Liver (tissue), 9 donors: ENCODE data around the gene PITRM1. TPM values are rescaled to one million over a fixed set of nuclear protein-coding genes. Genes with fewer than 3 reads are reported as not detected.
A peak's percentile ranks its signal among the peaks of the same experiment; 100 is the strongest.

Experiments
- DNase-seq: peaks from one replicate; pipeline ENCODE4 v3.0.0-alpha.2; 2017; ENCODE audit warnings: low spot score
- H3K27ac ChIP-seq, 2 donors: one replicate each; pipeline ENCODE4 v1.7.0; 2013; ENCODE audit warnings: inconsistent platforms in 2 of 2, low read length in 2 of 2, control low read depth in 1 of 2, low read depth in 1 of 2, mild to moderate bottlenecking in 1 of 2
- H3K27me3 ChIP-seq, 4 donors: one replicate each; pipeline versions ENCODE4 v1.6.1 to v1.7.0; 2013; ENCODE audit warnings: low read length in 3 of 4, inconsistent platforms in 1 of 4, mild to moderate bottlenecking in 1 of 4, moderate library complexity in 1 of 4; ENCODE audit not compliant: control insufficient read depth in 4 of 4, insufficient read depth in 4 of 4
- H3K36me3 ChIP-seq, 4 donors: one replicate each; pipeline versions ENCODE4 v1.6.1 to v1.7.0; 2013; ENCODE audit warnings: low read length in 3 of 4, mild to moderate bottlenecking in 3 of 4, low read depth in 1 of 4, moderate library complexity in 1 of 4; ENCODE audit not compliant: control insufficient read depth in 4 of 4, insufficient read depth in 3 of 4
- H3K4me1 ChIP-seq, 4 donors: one replicate each; pipeline versions ENCODE4 v1.6.1 to v1.7.0; 2013; ENCODE audit warnings: low read length in 3 of 4, mild to moderate bottlenecking in 3 of 4, moderate library complexity in 1 of 4; ENCODE audit not compliant: control insufficient read depth in 4 of 4, insufficient read depth in 4 of 4
- H3K4me3 ChIP-seq, 3 donors: one replicate each; pipeline versions ENCODE4 v1.6.1 to v1.7.0; 2013; ENCODE audit warnings: low read length in 3 of 3, control low read depth in 1 of 3, low read depth in 1 of 3, mild to moderate bottlenecking in 1 of 3
- H3K9ac ChIP-seq, 2 donors: one replicate each; pipeline ENCODE4 v1.7.0; 2013; ENCODE audit warnings: low read length in 2 of 2, mild to moderate bottlenecking in 2 of 2, moderate library complexity in 2 of 2, control low read depth in 1 of 2, low read depth in 1 of 2
- H3K9me3 ChIP-seq, 4 donors: one replicate each; pipeline versions ENCODE4 v1.6.1 to v1.7.0; 2013; ENCODE audit warnings: low read length in 3 of 4; ENCODE audit not compliant: control insufficient read depth in 4 of 4
- ATF3 ChIP-seq: IDR thresholded peaks from 2 replicates; pipeline ENCODE4 v1.6.1; 2016; ENCODE audit warnings: antibody characterized with exemption
- EGR1 ChIP-seq, 2 donors: IDR thresholded peaks; 2 replicates each; pipeline ENCODE4 v1.6.1; 2016 to 2018; ENCODE audit warnings: antibody characterized with exemption in 2 of 2, low read depth in 2 of 2
- FOXA2 ChIP-seq: IDR thresholded peaks from 2 replicates; pipeline ENCODE4 v1.6.1; 2016; ENCODE audit warnings: antibody characterized with exemption
- GABPA ChIP-seq, 2 donors: IDR thresholded peaks in 1 of 2; conservative IDR thresholded peaks in 1 of 2; 2 replicates each; pipeline ENCODE4 v1.6.1; 2016; ENCODE audit warnings: antibody characterized with exemption in 2 of 2, mild to moderate bottlenecking in 1 of 2, moderate library complexity in 1 of 2
- HNF4G ChIP-seq: IDR thresholded peaks from 2 replicates; pipeline ENCODE4 v1.6.1; 2016; ENCODE audit warnings: antibody characterized with exemption
- JUND ChIP-seq, 2 donors: IDR thresholded peaks; 2 replicates each; pipeline ENCODE4 v1.6.1; 2016; ENCODE audit warnings: antibody characterized with exemption in 2 of 2
- MAX ChIP-seq: IDR thresholded peaks from 2 replicates; pipeline ENCODE4 v1.6.1; 2016; ENCODE audit warnings: antibody characterized with exemption
- NR2F2 ChIP-seq: IDR thresholded peaks from 2 replicates; pipeline ENCODE4 v1.6.1; 2016; ENCODE audit warnings: antibody characterized with exemption
- REST ChIP-seq: IDR thresholded peaks from 2 replicates; pipeline ENCODE4 v1.6.1; 2016; ENCODE audit warnings: antibody characterized with exemption, mild to moderate bottlenecking
- RXRA ChIP-seq, 2 donors: IDR thresholded peaks; 2 replicates each; pipeline ENCODE4 v1.6.1; 2017 to 2018; ENCODE audit warnings: antibody characterized with exemption in 2 of 2, mild to moderate bottlenecking in 1 of 2
- SP1 ChIP-seq: IDR thresholded peaks from 2 replicates; pipeline ENCODE4 v1.6.1; 2018; ENCODE audit warnings: antibody characterized with exemption, mild to moderate bottlenecking
- TAF1 ChIP-seq: conservative IDR thresholded peaks from 2 replicates; pipeline ENCODE4 v1.6.1; 2016; ENCODE audit warnings: antibody characterized with exemption, mild to moderate bottlenecking
- YY1 ChIP-seq: IDR thresholded peaks from 2 replicates; pipeline ENCODE4 v1.6.1; 2016; ENCODE audit warnings: antibody characterized with exemption, mild to moderate bottlenecking
- ZBTB33 ChIP-seq: IDR thresholded peaks from 2 replicates; pipeline ENCODE4 v1.6.1; 2016; ENCODE audit warnings: antibody characterized with exemption
- WGBS: extraction: QIAGEN DNeasy Blood & Tissue Kit; methylation state at CpG from one replicate; pipeline ENCODE4 v1.1.7; 2013; 5-methylcytosine and 5-hydroxymethylcytosine counted together
- polyA plus RNA-seq, 2 donors: library from polyadenylated mRNA; stranded (reverse) in 1 of 2; unstranded in 1 of 2; fragments of 200-250 nt in 1 of 2; fragments of >200 nt in 1 of 2; fragmentation: Nextera tagmentation in 1 of 2; extraction: Ambion mirVana in 1 of 2; gene quantifications; one replicate each; pipeline versions ENCODE4 v1.2.1 to v1.2.3, GENCODE V29; 2013 to 2015
- total RNA-seq, 2 donors: library from RNA; depleted of rRNA; stranded (reverse); fragments of >200 nt; gene quantifications; one replicate each; pipeline ENCODE4 v1.2.3, GENCODE V29; 2014
- TF ChIP-seq, protein P1 (sequence below): fragments of 150-350 bp; IDR thresholded peaks from 2 replicates; pipeline ENCODE4 v1.5.1; 2017; ENCODE audit warnings: improper control_type of control experiment, low read depth, low read length; ENCODE audit not compliant: missing input control
- donor health status: healthy.
- donor health status: healthy.
- donor health status: healthy.
- donor health status: healthy.
- donor health status: healthy.

Gene PITRM1
- total and polyA plus RNA-seq, 4 donors = 21.1 to 43.1 (median 27.7) TPM

- Histone ChIP-seq H3K9me3 (no peaks in the 10 kb centered on the region), H3K27me3 (no peaks in the 10 kb centered on the region), H3K4me3 (no peak overlapping the region), H3K4me1 (peaks cover 0 to 6% (median 1%) of the 10 kb centered on the region in 4 donors), H3K9ac (no peak overlapping the region), H3K36me3 (no peaks in the 10 kb centered on the region), H3K27ac (peak overlapping the region in 1 of 2 donors; percentile 11)
- TF ChIP-seq NR2F2 = no peak
- no peak for TF ChIP-seq REST
- no peak for TF ChIP-seq JUND (IDR thresholded peaks at IDR 0.05)
- TF ChIP-seq, protein P1, sequence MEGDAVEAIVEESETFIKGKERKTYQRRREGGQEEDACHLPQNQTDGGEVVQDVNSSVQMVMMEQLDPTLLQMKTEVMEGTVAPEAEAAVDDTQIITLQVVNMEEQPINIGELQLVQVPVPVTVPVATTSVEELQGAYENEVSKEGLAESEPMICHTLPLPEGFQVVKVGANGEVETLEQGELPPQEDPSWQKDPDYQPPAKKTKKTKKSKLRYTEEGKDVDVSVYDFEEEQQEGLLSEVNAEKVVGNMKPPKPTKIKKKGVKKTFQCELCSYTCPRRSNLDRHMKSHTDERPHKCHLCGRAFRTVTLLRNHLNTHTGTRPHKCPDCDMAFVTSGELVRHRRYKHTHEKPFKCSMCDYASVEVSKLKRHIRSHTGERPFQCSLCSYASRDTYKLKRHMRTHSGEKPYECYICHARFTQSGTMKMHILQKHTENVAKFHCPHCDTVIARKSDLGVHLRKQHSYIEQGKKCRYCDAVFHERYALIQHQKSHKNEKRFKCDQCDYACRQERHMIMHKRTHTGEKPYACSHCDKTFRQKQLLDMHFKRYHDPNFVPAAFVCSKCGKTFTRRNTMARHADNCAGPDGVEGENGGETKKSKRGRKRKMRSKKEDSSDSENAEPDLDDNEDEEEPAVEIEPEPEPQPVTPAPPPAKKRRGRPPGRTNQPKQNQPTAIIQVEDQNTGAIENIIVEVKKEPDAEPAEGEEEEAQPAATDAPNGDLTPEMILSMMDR = no peak
- TF ChIP-seq SP1 = no peak
- no peak for TF ChIP-seq GABPA (IDR thresholded peaks at IDR 0.05 in 1 of 2, conservative IDR thresholded peaks at IDR 0.05 in 1 of 2)
- no peak for TF ChIP-seq TAF1
- TF ChIP-seq HNF4G = no peak
- no peak for TF ChIP-seq EGR1 (IDR thresholded peaks at IDR 0.05; ENCODE audit: low read depth in 2 of 2)
- no peak for TF ChIP-seq YY1
- TF ChIP-seq ZBTB33 = no peak
- TF ChIP-seq FOXA2 = no peak
- no peak for TF ChIP-seq ATF3
- no peak for TF ChIP-seq RXRA (IDR thresholded peaks at IDR 0.05)
- TF ChIP-seq MAX = no peak
- whole genome bisulfite sequencing = 85% methylated on average over 10 of the region's 10 CpGs
- no peak for DNase-seq
These were observed 23.9 kb upstream of the PITRM1 start for GRCh38 chr10:3196482-3196881.

GRCh38 chr10:3195726-3196125 is 23.1 kb upstream of the PITRM1 start:
- Histone ChIP-seq H3K4me3 (no peak overlapping the region), H3K9me3 (no peaks in the 10 kb centered on the region), H3K27me3 (no peaks in the 10 kb centered on the region), H3K36me3 (no peaks in the 10 kb centered on the region), H3K4me1 (peaks cover 0 to 6% (median 1%) of the 10 kb centered on the region in 4 donors), H3K9ac (no peak overlapping the region), H3K27ac (no peak overlapping the region)
- TF ChIP-seq YY1 (no peak), RXRA (IDR thresholded peaks at IDR 0.05) (no peak)
- WGBS = 89% methylated on average over 9 of the region's 9 CpGs
- no peak for DNase-seq
